ENCODE results near the gene SREK1. TPM values are rescaled to one million over a fixed set of nuclear protein-coding genes. Genes with fewer than 3 reads are reported as not detected.
"Not testable (repeated sequence)": the region's sequence is repeated elsewhere in the genome, so short reads cannot be mapped to it uniquely, and the experiment has no call there.

SREK1 gene
- polyA plus RNA-seq (ENCODE audit: insufficient read length), result 221 TPM
- long read RNA-seq, donor 1, transcript SREK1-207 (2 exons, 559 nt), result major isoform, 10 of 68 reads
- long read RNA-seq, donor 1, partial matches to known transcripts, result 52 of 68 reads
- long read RNA-seq, donor 1, other reads (novel, unspliced or antisense), result 0 of 68 reads
- long read RNA-seq, donor 2, full-length matches to known transcripts, result 29 of 61 reads
- long read RNA-seq, donor 2, partial matches to known transcripts, result 32 of 61 reads
- long read RNA-seq, donor 2, other reads (novel, unspliced or antisense), result 0 of 61 reads
- long read RNA-seq, donor 3, full-length matches to known transcripts, result 22 of 41 reads
- long read RNA-seq, donor 3, partial matches to known transcripts, result 19 of 41 reads
- long read RNA-seq, donor 3, other reads (novel, unspliced or antisense), result 0 of 41 reads
- long read RNA-seq, donor 4, partial matches to known transcripts, result 0 of 5 reads
- long read RNA-seq, donor 4, other reads (novel, unspliced or antisense), result 0 of 5 reads
- long read RNA-seq, donor 5, full-length matches to known transcripts, result 9 of 9 reads
- long read RNA-seq, donor 5, partial matches to known transcripts, result 0 of 9 reads
- long read RNA-seq, donor 5, other reads (novel, unspliced or antisense), result 0 of 9 reads
- long read RNA-seq, donor 6, full-length matches to known transcripts, result 13 of 13 reads
- long read RNA-seq, donor 6, partial matches to known transcripts, result 0 of 13 reads
- long read RNA-seq, donor 6, other reads (novel, unspliced or antisense), result 0 of 13 reads
- long read RNA-seq, donor 7, full-length matches to known transcripts, result 21 of 116 reads
- long read RNA-seq, donor 7, partial matches to known transcripts, result 95 of 116 reads
- long read RNA-seq, donor 7, other reads (novel, unspliced or antisense), result 0 of 116 reads
- long read RNA-seq, donor 8, transcript SREK1-207 (2 exons, 559 nt), result major isoform, 5 of 13 reads
- long read RNA-seq, donor 8, partial matches to known transcripts, result 5 of 13 reads
- long read RNA-seq, donor 8, other reads (novel, unspliced or antisense), result 0 of 13 reads

GRCh38 chr5:66144074-66144833, at the start of gene SREK1:
SREK1 (plus strand) TSS chr5:66144300; CDS start chr5:66144377, 77 bp downstream.
- peak; percentile 92 for DNase-seq

- no peak for DNase-seq
These were observed 43.2 kb upstream of the SREK1 start for GRCh38 chr5:66100851-66101250.

GRCh38 chr5:66113160-66113559, 30.9 kb upstream of the SREK1 start:
- no peak for DNase-seq

- no peak for DNase-seq
These were observed 25.8 kb upstream of the SREK1 start for GRCh38 chr5:66118304-66118703.

GRCh38 chr5:66122379-66123034, 21.6 kb upstream of the SREK1 start:
- DNase-seq, result no peak

- no peak for DNase-seq
These were observed 15.0 kb upstream of the SREK1 start for GRCh38 chr5:66129144-66129543.

- no peak for DNase-seq
These were observed 13.6 kb upstream of the SREK1 start for GRCh38 chr5:66130493-66130892.

- DNase-seq, result no peak
These were observed 9.7 kb upstream of the SREK1 start for GRCh38 chr5:66134407-66134861.

GRCh38 chr5:66136053-66136452, 8.0 kb upstream of the SREK1 start:
- DNase-seq, result no peak

- not testable (repeated sequence) for DNase-seq
These were observed 7.2 kb upstream of the SREK1 start for GRCh38 chr5:66136944-66137343.

GRCh38 chr5:66138637-66139317, 5.3 kb upstream of the SREK1 start:
- no peak for DNase-seq

- DNase-seq, result no peak
These were observed 4.8 kb upstream of the SREK1 start for GRCh38 chr5:66139318-66139712.

GRCh38 chr5:66142417-66142816, 1.7 kb upstream of the SREK1 start:
- DNase-seq, result no peak

GRCh38 chr5:66143473-66144073, 527 bp upstream of the SREK1 start:
- DNase-seq, result no peak

GRCh38 chr5:66144834-66145390, 812 bp downstream of the SREK1 start:
- no peak for DNase-seq

- DNase-seq, result no peak
These were observed 1.6 kb downstream of the SREK1 start for GRCh38 chr5:66145737-66146136.

- no peak for DNase-seq
These were observed 5.8 kb downstream of the SREK1 start for GRCh38 chr5:66149950-66150349.

- DNase-seq, result no peak
These were observed 6.9 kb downstream of the SREK1 start for GRCh38 chr5:66151030-66151429.

- DNase-seq, result no peak
These were observed 7.4 kb downstream of the SREK1 start for GRCh38 chr5:66151491-66151890.

- no peak for DNase-seq
These were observed 12.9 kb downstream of the SREK1 start for GRCh38 chr5:66157046-66157445.
